Body of pancreas (tissue), 4 donors: Measurements from ENCODE around the gene SYF2.

Experiments
- POLR2A ChIP-seq, 3 donors: fragments of 450-650 bp; IDR thresholded peaks; one replicate each; pipeline ENCODE4 v1.6.1; 2016; ENCODE audit warnings: antibody characterized with exemption in 3 of 3, mild to moderate bottlenecking in 2 of 3
- TF ChIP-seq, protein P1 (sequence below), 7 experiments: fragments of 450-650 bp in 4 of 7; fragments of 200-600 bp in 3 of 7; sonication (generic) in 3 of 7; IDR thresholded peaks; one replicate each; pipeline ENCODE4 v1.5.1; 2016 to 2019; ENCODE audit warnings: antibody characterized with exemption in 7 of 7

DNA sequence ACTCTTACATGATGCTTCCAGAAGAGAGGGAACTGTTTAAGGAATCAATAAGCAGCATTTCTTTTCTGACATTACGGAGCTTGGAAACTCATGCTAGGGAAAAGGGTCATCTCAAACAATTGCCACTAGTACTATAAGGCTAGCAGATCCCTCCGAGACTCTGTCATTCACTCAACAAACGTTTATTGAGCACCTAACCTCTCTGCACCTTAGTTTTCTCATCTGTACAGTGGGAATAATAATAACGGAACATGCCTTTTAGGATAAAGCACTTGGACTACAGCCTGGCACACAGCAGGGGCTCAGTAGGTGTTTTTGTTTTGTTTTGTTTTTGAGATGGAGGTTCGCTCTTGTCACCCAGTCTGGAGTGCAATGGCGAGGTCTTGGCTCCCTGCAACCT, 51.3 kb downstream of the SYF2 start:
- no peak for TF ChIP-seq POLR2A (IDR thresholded peaks at IDR 0.05)
- TF ChIP-seq, protein P1, sequence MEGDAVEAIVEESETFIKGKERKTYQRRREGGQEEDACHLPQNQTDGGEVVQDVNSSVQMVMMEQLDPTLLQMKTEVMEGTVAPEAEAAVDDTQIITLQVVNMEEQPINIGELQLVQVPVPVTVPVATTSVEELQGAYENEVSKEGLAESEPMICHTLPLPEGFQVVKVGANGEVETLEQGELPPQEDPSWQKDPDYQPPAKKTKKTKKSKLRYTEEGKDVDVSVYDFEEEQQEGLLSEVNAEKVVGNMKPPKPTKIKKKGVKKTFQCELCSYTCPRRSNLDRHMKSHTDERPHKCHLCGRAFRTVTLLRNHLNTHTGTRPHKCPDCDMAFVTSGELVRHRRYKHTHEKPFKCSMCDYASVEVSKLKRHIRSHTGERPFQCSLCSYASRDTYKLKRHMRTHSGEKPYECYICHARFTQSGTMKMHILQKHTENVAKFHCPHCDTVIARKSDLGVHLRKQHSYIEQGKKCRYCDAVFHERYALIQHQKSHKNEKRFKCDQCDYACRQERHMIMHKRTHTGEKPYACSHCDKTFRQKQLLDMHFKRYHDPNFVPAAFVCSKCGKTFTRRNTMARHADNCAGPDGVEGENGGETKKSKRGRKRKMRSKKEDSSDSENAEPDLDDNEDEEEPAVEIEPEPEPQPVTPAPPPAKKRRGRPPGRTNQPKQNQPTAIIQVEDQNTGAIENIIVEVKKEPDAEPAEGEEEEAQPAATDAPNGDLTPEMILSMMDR (IDR thresholded peaks at IDR 0.05): no peak
